NCI-H510A (cell line): ENCODE measurements around the gene THRA.

Source experiments
- DNase-seq: peaks from one replicate; lab custom pipeline; 2025; lab: John Stamatoyannopoulos, UW

Gene THRA

GRCh38 chr17:40026816-40027613, 35.8 kb upstream of the THRA start:
- DNase-seq, result peak; percentile 57

DNA sequence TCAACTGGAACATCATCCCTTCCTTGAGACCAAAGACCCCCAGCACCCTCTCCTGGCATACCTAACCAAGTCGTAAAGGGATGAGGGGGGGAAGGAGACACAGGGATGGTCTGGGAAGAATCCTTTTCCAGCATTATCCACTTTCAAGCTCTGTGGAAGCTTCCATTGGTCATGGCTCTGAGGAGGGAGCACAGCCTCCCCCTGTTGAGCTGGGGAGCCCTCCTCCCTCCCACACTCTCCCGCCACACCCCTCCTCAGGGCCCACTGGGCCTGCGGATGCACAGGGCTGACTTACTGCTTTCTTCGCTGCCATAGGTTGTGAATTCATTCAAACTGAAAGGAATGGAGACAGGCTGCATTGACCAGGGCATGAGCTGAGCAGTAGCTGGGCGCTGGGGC, 35.2 kb upstream of the THRA start:
- no peak for DNase-seq

- DNase-seq, result no peak
Measured at GRCh38 chr17:40028595-40028994, 34.2 kb upstream of the THRA start.

- DNase-seq, result no peak
Measured at GRCh38 chr17:40031706-40032105, 31.1 kb upstream of the THRA start.

GRCh38 chr17:40032322-40033320, 30.1 kb upstream of the THRA start:
- no peak for DNase-seq

GRCh38 chr17:40033339-40033738, 29.4 kb upstream of the THRA start:
- no peak for DNase-seq

DNA sequence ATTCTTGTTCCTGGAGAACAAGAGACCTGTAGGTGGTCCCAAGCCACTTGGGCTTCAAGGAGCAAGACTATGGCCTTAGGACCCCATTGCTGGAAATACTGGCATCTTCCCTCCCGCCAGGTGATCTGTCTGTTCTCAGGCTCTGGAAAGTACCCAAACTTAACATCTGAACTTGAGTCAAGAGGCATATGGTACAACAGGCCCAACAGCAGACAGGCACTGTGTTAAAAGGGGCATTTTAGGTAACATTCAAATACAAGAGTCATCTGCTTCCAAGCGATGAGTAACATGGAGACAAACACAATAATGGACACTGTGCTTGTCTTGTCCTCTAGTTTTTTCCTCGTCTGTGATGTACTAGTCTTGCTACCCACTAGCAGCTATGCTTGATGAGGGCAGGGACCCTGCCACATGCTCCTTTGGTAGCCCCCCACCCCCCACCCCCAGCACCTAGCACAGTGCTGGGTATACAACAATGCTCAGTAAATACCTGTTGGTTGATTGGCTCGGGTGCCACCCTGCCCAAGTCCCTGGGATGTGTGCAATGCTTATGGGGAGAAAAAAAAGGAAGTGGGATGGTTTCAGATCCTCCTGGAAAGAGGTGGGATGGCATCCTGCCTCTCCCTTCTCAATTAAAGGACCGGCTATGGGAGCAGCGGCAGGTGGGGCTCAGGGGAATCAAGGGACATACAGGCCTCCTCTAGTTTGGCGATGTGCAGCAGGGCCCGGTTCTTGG, 28.2 kb upstream of the THRA start:
- no peak for DNase-seq

DNA sequence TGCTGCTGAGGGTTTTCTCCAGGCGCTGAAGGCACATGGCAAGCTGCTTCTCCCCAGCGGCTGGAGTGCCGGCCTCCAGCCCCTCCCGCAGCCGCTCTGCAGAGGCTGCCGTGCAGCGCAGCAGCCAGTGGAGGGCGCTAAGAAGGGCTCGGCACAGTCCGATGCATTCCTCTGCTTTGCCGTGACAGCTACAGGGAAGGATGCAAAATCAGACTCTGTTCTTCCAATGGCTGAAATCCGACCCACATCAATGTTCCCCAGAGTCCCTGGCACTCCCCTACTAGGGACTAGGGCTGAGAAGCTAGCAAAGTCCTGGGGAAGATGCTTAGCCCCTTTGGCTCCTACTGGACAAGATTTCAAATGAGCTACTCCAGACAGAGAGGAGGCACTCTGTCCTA, 27.6 kb upstream of the THRA start:
- no peak for DNase-seq

GRCh38 chr17:40038882-40039513, 23.8 kb upstream of the THRA start:
- peak; percentile 18 for DNase-seq

DNA sequence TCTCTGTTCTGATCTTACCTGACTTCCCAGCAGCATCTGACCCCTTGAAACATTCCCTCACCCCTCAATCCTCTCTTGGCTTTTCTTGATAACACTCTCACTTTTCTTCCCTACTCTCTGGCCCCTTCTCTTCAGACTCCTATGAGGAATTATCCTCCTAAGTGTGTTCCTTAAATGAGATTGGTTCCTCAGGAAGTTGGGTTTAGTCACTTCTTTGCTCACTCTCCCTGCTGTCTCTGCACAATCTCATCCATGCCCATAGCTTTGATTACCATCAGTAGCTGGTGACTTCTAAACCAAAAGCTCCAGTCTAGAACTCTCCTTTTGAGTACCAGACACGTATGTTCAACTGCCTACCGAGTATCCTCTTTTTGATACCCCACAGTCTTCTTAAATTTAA, 21.6 kb upstream of the THRA start:
- DNase-seq, result no peak

- no peak for DNase-seq
Measured at GRCh38 chr17:40056379-40057015, 6.3 kb upstream of the THRA start.

GRCh38 chr17:40058186-40058784, 4.5 kb upstream of the THRA start:
- DNase-seq, result no peak

GRCh38 chr17:40058865-40059264, 3.9 kb upstream of the THRA start:
- no peak for DNase-seq

GRCh38 chr17:40059729-40060475, 2.9 kb upstream of the THRA start:
- DNase-seq, result no peak

- DNase-seq, result no peak
Measured at GRCh38 chr17:40060887-40061608, 1.7 kb upstream of the THRA start.

GRCh38 chr17:40061609-40062038, 1.1 kb upstream of the THRA start:
- DNase-seq, result no peak

DNA sequence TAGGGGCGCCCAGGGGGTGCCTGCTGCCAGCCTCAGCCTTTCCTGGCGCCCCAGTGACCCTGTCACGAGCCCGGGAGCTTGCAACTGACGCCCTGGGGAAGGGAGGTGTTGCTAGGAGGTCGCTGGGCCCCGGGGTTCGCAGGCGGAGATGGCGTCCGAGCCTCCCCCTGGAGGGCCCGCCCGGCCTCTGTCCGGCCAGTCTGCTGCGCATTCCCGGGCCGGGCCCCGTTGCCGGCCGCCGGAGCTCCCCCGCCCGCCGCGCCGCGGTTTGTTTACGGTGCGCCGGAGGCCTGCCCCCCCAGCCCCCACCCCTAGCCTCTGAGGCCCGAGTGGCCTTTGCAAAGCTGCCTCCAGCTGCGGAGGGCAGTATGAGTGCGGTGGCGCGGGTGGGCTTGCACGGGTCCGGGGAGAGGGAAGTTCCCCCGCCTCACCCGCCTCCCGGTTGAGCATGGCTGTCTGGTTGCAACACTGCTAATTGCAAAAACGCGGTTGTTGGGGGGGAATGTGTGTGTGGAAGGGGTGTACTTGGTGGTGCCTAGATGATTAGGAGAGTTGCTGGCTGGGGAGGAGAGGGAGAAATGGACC, 514 bp downstream of the THRA start:
- no peak for DNase-seq

DNA sequence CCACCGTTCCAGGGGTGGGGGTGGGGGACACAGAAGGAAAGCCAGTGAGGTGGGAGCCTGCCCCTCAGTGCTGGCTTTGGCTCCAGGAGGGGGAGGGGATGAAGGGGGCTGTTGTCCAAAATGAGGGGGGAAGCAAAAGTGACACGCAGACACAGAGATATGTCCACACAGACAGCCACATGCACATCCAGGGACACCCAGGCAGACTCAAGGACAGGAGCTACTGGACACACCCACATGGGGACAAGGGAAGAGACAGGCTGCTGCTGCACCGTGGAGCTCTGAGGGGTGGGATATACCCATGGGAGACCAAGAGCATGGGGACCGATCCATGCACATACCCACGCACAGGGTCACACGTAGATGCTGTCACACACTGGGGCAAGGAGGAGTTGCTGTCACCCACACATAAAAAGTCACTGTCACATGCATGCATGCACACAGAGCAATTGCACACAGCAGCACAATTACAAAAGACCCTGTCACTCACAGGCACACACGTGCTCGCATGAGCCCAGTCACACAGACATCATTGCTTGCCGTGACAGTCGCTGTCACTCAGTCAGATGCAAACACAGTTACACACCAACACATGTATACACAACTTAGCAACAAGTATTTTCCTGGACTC, 1.3 kb downstream of the THRA start:
- DNase-seq, result no peak
